LoVo (cell line): Measurements from ENCODE around the gene MYORG.

Experiments used
- DNase-seq: peaks from one replicate; pipeline ENCODE4 v3.0.0-alpha.2; 2016; ENCODE audit warnings: low spot score

Gene MYORG

DNA sequence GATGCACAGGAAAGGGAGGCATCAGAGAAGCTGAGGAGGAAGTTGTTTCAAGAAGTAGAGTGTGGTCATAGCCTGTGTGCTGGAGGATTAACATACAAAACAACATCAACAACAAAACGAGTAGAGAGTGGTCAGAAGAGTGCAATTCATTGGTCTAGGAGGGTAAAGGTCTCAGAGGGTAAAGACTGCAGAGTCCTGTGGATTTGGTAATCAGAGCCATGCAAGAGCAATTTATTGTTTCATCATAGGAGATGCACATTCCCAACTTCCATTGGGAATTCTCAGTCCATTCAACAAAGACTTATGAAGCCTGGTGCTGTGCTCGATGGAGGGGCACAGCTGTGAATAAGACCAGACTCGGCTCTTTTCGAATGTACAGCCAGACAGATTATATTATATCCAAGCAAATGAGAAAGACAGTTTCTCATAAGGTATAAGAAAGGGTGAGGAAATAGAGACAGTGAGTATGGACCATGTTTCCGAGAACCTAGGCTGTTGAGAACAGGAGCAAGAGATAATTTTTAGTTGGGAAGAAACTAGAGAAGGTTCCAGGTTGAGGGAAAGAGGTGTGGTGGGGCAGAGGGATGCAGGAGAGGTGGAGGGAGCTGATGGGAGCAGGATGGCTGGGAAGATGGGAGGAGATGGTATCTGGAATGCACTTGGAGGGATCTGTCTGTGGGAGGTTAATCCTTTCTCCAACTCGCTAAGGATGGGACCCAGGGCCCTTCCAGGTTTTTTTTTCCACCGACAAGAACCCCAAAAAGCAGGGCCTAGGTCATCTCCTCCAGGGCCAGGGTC, 7.9 kb upstream of the MYORG start:
- DNase-seq = no peak

DNA sequence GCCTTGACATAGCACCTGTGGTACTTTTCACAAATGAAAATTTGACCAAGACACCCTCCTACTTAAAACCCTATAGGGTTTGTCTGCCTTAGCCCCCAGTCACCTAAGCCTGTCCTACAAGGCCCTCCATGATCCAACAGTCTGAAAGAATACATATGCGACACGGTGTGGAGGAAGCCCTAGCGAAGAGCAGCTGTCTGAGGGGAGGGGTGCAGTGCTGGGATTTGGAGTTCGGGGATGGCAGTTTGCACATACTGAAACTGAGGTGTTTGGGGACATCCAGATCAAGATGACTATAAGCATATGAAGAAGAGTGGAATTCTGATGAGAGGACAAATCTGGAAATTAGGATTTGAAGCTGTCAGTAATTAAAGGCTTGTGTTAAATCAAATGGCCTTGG, 7.2 kb upstream of the MYORG start:
- no peak for DNase-seq

DNA sequence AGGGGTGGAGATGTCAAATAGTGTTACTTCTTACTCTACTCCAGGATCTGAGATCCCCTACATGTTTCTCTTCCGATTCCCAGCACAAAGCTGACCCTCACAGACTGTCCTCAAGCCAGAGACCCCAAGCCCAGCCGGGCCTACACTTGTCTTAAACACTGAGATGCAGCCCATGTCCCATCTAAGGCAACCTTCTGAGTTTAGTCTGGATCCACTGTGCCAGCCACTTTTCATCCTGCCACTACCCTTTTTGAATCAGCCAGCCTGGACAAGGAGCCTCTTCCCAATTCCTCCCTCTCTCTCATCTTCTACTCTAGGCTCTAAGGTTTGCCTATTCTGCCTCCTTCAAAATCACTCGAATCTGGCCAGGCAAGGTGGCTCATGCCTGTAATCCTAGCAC, 6.2 kb upstream of the MYORG start:
- no peak for DNase-seq

DNA sequence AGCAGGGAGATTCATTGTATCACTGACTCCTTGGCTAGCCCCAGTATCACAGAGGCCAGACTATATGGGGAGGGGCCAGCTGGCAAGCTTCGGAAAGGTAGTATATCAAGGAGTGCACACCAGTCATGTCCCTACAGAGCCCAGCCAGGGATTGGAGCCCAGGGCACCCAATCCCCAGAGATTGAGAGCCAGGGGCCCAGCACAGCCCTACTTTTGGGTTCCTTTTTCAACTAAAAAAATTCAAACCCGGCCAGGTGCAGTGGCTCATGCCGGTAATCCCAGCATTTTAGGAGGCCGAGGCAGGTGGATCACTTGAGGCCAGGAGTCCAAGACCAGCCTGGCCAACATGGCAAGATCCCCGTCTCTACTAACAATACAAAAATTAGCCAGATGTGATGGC, 5.4 kb upstream of the MYORG start:
- no peak for DNase-seq

DNA sequence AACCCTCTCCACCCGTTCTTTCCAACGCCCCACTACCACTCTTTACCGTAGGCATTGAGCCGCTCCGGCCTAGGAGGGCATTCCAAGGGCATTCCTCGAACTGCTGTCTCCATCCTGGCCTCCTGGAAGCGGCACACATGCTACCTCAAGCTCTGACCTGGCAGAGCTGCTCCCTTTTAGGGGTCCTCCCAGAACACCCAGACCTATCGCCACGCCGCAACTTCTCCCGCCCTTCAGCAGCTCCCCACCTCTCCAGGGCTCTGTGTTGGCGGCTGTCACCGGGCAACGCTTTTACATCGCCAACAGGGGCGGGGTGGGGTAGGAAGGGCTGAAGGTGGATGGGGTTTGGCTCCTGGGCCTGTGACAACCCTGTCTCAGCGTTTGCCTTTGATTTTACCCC, 4.6 kb upstream of the MYORG start:
- no peak for DNase-seq

DNA sequence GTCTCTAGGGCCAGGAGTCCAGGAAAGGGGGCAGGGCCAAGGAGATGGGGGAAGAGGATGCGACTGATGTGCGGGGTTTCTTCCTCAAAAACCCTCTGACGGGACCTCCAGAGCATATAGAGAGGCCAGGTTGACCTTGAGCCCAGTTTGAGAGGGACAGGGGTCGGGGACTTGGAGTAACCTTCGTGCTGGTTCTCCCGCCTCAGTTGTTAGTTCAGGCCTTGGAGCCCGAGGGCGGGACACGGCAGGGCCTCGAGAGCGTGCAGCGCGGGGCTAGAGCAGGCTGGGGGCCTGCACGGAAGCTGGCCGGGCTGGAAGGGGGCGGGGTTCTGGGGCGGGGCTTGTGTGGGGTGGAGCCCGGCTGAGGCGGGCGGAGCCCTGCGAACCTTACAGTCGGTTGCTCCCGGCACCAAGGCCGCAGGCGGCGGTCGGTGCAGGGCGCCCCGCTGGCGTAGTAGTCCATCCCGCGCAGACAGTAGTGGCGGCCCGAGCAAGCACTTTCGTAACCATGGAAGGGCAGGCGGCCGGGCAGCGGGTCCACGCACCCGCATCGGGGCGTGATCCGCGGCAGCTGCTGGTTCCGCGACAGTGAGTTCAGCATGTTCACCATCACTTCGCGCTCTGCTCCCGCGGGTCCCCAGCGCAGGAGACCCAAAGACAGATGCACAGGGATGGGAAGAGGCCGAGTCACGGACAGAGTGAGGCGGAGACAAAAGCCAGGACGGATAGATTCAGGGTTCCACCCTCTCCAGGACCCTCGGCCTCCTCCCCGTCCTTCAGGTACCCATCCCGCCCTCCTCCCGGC, 4.0 kb upstream of the MYORG start:
- DNase-seq = peak; percentile 79

DNA sequence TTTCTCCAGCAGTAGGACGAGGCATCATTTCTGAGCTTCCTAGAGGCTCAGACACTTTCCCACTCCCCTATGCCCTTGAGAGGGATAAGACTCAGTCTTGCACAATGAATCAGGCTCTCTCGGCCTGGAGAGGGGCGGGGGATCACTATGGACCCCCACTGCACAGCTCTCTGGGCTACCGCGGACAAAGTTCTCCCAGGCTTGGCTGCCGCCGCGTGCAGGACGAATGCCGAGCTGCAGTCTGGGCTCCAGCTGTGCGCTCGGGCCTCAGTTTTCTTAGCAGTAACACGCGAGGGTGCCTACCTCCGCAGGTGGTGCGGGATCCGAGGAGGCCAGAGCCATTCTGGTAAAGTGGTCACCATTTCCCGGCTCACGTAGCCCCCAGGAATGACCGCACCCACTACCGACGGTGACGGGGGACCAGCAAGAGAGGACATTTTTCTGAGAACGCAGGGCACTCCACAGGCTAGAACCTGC, 3.4 kb upstream of the MYORG start:
- no peak for DNase-seq

DNA sequence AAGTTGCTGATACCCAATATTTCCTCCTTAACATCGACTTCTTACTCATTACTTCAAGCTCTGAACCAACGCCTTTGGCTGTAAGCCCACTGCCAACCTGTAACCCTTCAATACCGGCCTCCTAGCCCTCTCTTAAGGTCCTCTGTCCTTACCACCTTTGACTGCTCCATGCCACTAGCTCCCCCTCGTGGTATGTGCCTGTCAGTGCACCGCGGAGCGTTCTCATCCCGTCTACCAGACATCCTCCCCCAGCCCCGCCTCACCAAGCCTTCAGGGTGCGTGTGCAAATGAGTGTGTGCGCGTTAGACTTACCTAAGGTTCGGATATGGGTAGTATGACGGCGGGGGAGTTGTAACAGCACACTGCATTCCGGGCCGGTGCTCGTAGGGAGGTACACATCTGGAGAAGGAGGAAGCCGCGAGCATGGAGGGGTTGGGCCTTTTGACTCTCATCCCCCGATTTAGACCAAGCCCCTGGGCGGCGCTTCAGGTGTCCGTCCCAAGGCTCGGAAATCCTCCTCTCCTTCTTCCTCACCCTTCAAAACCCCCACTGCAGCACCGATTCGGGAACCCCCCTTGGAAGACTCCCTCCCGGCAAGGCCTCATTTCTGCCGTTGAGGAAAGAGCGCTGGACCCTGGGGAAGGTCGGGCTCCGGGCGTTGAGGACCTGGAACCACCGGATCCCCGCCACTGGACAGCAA, 2.8 kb upstream of the MYORG start:
- DNase-seq = peak; percentile 73

DNA sequence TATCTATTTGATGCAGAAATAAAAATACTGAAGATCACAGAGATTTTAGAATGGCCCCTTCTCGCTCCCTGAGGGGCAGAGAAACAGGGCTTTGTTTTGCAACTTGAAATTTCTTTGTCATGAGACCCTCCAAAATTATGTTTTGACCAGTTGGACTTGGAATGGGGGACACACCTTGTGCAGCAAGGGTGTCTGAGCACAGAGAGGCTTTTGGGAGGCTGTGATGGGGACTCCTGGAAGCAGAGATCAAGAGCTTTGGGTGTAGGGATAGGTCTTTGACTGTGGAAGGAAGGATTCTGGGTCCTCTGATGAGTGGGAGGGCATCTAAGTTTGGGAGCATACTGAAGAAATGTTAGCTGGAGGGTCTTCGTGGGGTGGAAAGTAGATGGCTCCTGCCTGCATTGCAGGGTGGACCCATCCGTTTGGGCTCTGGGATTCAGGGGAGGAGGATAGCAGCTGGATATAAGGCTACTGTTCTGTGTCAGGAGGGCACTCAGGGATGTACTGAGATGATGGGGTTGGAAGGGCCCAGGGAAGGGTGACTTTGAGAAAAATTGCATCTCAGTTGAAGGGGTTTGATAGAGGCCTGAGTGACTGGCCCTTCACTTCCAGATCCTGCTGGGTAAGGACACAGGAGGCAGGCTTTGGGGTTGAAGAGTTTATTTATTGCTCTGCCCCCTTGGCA, 1.8 kb upstream of the MYORG start:
- no peak for DNase-seq

DNA sequence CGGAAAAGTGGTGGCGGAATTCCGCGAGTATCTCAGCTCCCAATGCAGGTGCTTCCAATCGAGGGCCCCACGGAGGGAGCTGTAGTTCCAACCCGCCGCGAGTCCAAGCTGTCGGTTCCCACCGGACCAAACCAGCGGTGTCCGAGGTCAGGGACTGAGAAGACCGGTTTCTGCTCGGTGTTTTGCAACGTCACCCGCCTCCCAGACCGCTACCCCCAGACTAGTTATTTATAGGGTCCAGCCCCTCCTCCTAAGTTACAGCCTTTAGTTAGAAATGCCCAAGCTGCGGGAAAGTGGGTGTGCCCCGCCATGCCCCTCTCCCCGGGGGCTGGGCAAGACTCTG, 677 bp upstream of the MYORG start:
- no peak for DNase-seq

DNA sequence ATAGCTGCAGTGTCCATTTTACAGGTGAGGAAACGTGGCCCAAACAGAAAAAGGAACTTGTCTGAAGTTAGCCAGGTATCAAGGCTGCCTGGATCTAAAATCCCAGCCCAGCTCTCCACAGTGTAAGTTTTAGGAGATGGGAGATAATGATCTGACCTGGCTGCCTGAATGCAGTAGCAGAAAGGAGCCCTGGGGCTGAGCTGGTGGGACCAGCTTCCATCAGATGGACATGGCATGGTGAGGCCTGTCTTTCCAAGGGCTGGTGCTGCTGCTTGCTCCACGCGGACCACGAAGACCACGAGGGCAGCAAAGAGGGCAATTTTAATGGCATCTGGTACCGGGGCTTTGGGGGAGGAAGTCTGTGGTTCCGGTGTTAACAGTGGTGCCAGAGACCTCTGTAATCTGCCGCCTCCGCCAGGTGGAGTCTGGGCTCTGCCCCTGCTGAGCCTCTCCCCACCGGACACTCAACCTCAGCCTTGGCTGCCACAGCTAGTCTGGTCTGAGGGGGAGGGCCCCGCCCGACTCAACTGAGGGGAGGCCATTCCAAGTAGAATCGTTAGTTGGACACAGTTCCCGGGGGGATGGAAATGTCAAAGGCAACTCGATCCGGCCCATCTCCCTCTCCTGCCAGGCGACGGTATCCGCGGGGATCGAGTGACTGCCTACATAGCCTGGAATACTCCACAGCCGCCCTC, 650 bp downstream of the MYORG start:
- peak; percentile 60 for DNase-seq

DNA sequence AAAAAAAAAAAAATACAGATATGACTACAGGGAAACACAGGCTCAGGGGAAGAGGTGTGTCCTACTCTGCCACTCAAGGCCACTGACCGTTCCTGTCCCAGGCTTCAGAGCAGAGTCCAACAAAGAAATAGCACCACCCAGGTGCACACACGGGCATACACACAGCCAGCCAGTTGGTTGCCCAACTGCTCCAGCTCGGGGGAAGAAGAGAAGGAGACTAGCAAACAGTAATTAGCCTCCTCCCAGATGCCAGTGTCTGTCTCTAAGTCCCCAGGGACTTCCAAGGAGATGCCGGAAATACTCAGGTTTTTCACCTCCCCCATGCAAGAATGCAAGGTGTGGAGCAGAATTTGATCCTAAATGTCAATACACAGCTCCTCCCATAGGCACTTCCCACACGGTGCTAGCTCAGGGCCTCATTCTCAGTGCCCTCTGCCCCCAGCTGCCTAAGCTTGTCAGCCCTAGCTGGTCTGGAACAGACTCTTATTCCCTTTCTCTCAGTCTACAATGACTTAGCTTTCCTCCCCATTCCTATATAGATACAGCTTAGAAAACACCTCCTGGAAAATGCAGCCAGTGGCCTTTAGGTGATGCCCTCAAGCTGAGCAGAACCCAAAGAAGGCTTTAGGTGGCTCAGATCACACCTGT, 1.7 kb downstream of the MYORG start:
- DNase-seq = peak; percentile 63

DNA sequence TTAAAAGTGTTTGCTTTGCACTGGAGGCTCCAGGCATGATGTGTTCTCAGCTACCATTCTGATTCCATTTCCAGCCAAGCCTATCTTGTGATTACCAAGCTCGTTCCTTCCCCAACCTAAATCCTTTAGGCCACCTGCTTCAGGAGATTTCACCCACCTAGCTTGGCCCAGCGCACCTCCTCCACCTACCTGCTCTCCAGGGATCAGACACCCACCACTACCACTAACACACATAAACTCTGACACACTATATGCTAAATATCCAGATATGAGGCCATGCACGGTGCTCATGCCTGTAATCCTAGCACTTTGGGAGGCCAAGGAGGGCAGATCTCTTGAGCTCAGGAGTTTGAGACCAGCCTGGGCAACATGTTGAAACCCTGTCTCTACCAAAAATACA, 2.4 kb downstream of the MYORG start:
- DNase-seq = no peak

DNA sequence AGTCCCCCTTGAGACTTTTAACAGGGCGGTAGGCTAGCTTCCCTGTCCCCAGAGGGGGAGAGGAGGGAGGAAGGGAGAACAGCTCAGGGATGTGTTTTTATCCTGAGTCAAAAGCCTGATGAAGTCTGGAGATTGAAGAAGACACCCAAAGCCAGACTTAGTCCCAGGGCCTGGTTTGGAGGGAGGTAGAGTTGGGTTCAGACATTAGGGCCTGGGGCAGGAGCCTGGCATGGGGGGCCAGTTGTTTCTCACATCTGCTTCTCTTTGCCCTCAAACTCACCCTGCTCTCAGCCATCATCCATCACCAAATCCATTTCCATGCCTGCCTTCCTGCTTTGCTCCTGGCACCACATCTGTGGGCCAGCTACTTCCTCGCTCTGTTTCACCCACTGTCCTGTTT, 2.9 kb downstream of the MYORG start:
- no peak for DNase-seq

DNA sequence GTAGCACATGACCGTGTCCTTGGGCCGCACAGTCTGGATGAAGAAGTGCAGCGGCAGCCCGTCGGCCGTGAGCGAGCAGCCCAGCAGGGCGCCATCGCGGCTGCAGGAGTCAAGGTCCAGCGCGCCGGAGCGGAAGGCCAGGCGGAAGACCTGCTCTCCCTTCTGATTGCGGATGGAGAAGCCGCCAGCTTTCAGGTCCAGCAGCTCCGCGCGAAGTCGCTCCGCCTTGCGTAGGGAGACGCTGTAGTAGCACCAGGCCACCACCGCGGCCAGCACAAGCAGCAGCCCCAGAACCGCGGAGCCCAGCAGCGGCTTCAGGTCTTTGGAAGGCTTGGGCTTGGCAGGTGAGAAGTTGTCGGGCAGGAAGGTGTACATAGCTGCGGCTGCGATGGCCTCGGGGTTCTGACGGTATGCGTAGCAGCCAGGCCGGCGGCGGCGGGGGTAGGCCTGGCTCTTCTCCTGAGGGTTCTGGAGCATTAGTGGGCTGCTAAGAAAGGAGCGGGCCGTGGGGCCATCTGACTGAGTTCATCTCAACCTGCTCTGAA, 4.2 kb downstream of the MYORG start:
- no peak for DNase-seq

DNA sequence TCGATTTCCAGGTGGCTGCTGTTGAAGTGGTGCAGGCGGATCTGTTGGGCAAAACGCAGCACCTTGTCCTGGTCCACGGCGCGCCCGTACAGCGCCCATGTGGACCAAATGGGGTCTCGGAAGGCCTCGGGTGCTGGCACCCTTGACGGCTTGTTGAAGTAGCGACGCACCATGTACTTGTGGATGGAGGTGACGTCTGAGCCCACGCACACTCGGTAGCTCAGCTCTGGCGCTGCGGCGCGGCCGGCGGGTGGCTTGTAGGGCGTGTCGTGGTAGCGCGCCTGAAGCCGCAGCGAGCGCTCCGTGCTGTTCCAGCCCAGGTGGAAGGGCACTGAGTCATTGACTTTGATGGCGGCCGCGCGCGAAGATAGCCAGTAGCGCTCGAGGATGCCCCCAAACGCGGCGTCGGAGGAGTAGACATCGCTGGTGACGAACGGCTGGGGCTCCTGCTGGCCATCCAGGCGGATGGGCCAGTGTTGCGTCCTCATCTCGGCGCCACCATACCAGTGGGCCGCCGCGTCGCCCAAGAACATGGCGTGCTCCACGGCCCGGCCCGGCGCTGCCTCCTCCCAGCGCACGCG, 4.7 kb downstream of the MYORG start:
- no peak for DNase-seq

DNA sequence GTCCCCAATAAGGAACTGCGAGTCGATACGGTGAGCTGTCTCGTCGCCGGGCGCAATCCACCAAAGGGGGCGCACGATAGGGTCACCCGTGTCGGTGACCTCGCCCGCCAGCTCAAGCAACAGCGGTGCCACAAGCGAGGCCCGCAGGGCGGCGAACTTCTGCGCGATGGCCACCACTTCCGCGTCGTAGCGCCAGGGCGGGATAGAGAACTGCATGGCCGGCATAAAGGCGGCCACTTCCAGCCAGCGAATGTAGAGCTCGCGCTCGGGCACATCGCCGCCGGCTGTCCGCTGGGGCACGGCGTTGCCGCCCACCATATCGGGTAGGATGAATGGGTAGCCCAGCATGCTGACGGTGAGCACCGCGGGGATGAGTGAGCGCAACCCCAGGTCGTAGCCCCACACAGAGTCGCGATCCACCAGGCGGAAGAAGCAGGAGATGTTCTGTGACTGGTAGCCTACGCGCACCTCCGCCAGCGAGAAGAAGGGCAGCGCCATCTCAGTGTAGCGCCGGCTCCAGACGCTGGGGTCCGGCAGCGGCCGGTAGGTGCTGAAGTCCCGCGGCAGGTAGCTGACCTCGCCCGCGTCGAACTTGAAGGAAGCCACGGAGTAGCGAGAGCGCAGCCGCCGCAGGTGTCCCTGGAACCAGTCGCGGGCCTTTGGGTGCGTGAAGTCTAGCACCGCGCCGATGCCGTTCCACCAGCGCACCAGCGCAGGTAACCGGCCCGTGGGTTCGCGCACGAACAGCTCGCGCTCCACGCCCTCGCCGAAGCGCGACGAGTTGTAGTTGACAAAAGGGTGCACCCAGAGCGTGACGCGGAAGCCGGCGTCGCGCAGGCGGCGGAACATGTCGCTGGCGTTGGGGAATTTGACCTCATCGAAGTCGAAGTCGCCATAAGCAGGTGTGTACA, 5.5 kb downstream of the MYORG start:
- DNase-seq = no peak

DNA sequence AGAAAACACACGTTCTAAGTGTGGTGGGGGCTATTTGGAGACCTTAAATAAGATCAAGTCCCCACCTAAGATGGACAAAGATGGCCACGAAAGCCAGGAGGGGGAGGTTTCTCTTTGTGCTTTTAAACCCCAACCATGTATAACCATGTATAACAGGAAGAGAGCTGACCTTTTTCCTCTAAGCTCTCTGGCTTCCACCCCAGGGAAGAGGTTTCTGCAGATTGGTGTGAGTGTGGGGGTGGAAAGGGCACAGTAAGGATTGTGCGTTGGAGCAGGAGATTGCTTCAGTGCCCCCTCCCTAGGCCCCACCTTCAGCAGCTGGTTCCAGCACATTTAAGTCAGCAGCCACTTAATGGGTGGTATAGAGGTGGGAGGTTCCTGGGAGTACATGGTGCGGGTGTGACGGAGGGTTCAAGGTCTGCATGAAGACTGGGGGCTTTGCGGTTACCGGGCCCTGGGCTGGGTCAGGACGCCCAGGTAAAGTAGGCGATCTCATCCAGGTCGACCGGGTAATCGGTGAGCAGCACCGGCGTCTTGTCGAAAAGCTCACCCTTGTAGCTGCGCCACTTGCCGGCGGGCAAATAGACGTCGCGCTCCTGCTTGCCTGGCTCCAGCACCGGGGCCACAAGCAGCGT, 6.2 kb downstream of the MYORG start:
- DNase-seq = no peak

DNA sequence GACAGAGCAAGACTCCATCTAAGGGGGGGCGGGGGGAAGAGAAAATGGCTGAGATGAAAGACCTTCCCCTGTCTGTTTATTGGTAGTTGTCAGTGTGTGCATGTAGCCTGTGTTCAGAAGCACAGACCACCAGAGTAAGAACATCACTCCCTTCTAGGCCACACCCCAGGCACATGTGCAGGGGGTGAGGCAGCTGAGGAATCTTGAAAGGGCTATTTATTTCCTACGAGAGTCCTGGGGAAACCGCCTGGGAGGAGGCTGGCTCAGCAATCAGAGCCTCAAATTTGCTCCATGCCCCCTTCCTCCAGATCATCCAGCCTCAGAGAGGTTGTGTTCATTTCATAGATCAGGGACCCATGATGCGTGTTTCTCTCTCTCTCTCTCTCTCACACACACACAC, 7.1 kb downstream of the MYORG start:
- no peak for DNase-seq
